HUES64 (cell line): ENCODE measurements around the gene BTK.
A peak's percentile ranks its signal among the peaks of the same experiment; 100 is the strongest.
"Not testable (repeated sequence)": the region's sequence is repeated elsewhere in the genome, so short reads cannot be mapped to it uniquely, and the experiment has no call there.

Experiments used
- H3K27ac ChIP-seq: 2 replicates; pipeline ENCODE4 v1.7.0; 2013; ENCODE audit warnings: low read depth, low read length, inconsistent platforms
- H3K27me3 ChIP-seq: 2 replicates; pipeline ENCODE4 v1.6.1; 2013; ENCODE audit warnings: mild to moderate bottlenecking, low read length; ENCODE audit not compliant: insufficient read depth
- H3K36me3 ChIP-seq: 2 replicates; pipeline ENCODE4 v1.6.1; 2013; ENCODE audit warnings: mild to moderate bottlenecking, low read length; ENCODE audit not compliant: insufficient read depth
- H3K4me1 ChIP-seq: 2 replicates; pipeline ENCODE4 v1.6.1; 2013; ENCODE audit warnings: mild to moderate bottlenecking, low read length, moderate library complexity; ENCODE audit not compliant: insufficient read depth
- H3K4me3 ChIP-seq: 2 replicates; pipeline ENCODE4 v1.5.1; 2013; ENCODE audit warnings: mild to moderate bottlenecking, low read length, moderate library complexity
- H3K9ac ChIP-seq: 2 replicates; pipeline ENCODE4 v1.6.1; 2013; ENCODE audit warnings: mild to moderate bottlenecking, low read depth, low read length
- H3K9me3 ChIP-seq: 2 replicates; pipeline ENCODE4 v1.6.1; 2013; ENCODE audit warnings: low read depth, low read length; ENCODE audit not compliant: insufficient read depth
- WGBS: fragments of 150-250, 120-280 bp; methylation state at CpG from one replicate; pipeline ENCODE4 v1.1.7; 2013; ENCODE audit warnings: missing lambda C conversion rate; 5-methylcytosine and 5-hydroxymethylcytosine counted together

BTK gene

DNA sequence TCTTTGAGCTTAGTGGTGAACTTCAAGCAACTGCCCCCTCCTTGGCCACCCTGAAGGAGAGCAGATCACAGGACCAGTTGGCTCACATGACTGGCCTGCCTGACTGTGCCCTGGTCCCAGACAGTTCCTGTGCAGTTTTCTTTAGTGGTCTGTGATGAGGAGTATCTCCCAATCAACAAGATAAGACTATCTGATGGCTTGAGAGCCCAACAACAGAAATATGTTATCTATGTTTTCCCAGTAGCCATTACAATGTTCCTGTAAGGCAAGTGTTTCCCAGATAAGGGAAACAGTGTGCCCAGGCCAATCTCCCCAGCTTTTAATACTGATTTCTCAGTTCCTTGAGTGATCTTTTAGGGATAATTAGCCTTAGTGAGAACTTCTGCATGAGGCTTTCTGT, 23.2 kb downstream of the BTK start:
- Histone ChIP-seq H3K9ac (no peak overlapping the region), H3K4me1 (no peaks in the 10 kb centered on the region), H3K27ac (no peak overlapping the region), H3K4me3 (no peak overlapping the region), H3K27me3 (no peaks in the 10 kb centered on the region), H3K36me3 (no peaks in the 10 kb centered on the region), H3K9me3 (no peaks in the 10 kb centered on the region)

GRCh38 chrX:101362116-101362515, 23.9 kb downstream of the BTK start:
- Histone ChIP-seq H3K9me3 (no peaks in the 10 kb centered on the region), H3K36me3 (no peaks in the 10 kb centered on the region), H3K4me1 (no peaks in the 10 kb centered on the region), H3K4me3 (no peak overlapping the region), H3K27ac (no peak overlapping the region), H3K9ac (no peak overlapping the region), H3K27me3 (no peaks in the 10 kb centered on the region)
- WGBS: 91% methylated on average over 3 of the region's 3 CpGs

GRCh38 chrX:101360390-101360789, 25.6 kb downstream of the BTK start:
- Histone ChIP-seq H3K9me3 (no peaks in the 10 kb centered on the region), H3K27me3 (no peaks in the 10 kb centered on the region), H3K27ac (no peak overlapping the region), H3K4me3 (no peak overlapping the region), H3K4me1 (no peaks in the 10 kb centered on the region), H3K36me3 (no peaks in the 10 kb centered on the region), H3K9ac (no peak overlapping the region)
- 89% methylated on average over 6 of the region's 7 CpGs for WGBS

- H3K4me1 ChIP-seq: no peaks in the 10 kb centered on the region
- no peak overlapping the region for H3K4me3 ChIP-seq
- H3K9ac ChIP-seq: no peak overlapping the region
- H3K9me3 ChIP-seq: no peaks in the 10 kb centered on the region
- no peaks in the 10 kb centered on the region for H3K27me3 ChIP-seq
- H3K27ac ChIP-seq: no peak overlapping the region
- 83% methylated on average over 1 of the region's 1 CpG for WGBS
- H3K36me3 ChIP-seq: no peaks in the 10 kb centered on the region
These were observed 26.0 kb downstream of the BTK start for GRCh38 chrX:101359966-101360365.

DNA sequence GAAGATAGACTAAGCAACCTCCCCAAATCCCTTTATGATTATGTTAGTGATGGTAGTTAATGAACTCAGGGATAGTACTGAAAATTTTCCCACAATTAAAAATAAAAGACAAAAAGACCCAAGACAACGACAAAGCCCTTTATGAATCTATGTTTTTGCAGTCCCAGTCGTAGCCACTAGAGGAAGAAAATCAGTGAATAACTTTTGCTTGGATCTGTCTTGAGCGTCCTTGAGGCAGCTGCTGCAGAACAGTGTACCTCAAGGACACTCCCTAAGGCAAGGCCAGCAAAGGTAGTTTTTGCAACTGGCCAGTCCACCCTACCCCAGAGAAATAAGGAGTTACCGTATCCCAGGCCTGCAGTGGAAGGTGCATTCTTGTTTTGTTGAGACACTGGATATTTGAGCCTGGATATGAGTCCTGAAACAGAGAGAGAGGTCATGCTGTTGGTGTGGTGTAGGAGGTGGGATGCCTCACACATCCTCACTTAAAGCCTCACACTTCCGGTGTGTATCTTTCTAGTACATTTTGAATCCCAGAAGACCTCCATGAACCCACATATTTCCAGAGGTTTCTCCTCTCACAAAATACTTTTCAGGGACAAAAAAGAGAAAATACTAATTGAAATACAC, 28.7 kb downstream of the BTK start:
- 39% methylated on average over 4 of the region's 5 CpGs for WGBS
- no peaks in the 10 kb centered on the region for H3K36me3 ChIP-seq

DNA sequence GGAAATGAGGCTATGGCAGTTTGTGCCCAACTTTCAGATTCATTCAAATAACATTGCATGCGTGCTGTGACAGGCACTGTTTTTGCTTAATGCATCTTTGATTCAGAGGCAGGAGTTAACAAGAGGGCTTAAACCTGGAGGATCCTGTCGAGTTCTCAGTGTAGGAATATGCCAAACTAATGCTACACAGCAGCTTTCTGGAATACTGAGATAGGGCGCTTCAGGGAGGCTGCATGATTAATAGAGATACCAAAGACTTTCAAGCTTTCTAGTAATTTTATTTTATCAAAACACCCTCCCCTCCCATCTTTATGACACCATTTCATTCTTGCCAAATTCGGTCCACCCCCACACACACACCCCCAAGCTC, 36.8 kb downstream of the BTK start:
- H3K27me3 ChIP-seq: no peaks in the 10 kb centered on the region
- H3K27ac ChIP-seq: peak overlapping the region; percentile 95; the same call in 1 of the 2 replicates
- H3K4me1 ChIP-seq: peaks cover 6% of the 10 kb centered on the region; the same call in 1 of the 2 replicates
- H3K9ac ChIP-seq: peak overlapping the region; percentile 97
- peaks cover 19% of the 10 kb centered on the region for H3K36me3 ChIP-seq
- no peaks in the 10 kb centered on the region for H3K9me3 ChIP-seq
- 38% methylated on average over 3 of the region's 4 CpGs for WGBS
- H3K4me3 ChIP-seq: peak overlapping the region; percentile 86

More for the DNA sequence above, 28.7 kb downstream of the BTK start:
- Histone ChIP-seq H3K4me3 (no peak overlapping the region), H3K9ac (no peak overlapping the region), H3K27me3 (no peaks in the 10 kb centered on the region), H3K9me3 (no peaks in the 10 kb centered on the region), H3K4me1 (no peaks in the 10 kb centered on the region), H3K27ac (no peak overlapping the region)

DNA sequence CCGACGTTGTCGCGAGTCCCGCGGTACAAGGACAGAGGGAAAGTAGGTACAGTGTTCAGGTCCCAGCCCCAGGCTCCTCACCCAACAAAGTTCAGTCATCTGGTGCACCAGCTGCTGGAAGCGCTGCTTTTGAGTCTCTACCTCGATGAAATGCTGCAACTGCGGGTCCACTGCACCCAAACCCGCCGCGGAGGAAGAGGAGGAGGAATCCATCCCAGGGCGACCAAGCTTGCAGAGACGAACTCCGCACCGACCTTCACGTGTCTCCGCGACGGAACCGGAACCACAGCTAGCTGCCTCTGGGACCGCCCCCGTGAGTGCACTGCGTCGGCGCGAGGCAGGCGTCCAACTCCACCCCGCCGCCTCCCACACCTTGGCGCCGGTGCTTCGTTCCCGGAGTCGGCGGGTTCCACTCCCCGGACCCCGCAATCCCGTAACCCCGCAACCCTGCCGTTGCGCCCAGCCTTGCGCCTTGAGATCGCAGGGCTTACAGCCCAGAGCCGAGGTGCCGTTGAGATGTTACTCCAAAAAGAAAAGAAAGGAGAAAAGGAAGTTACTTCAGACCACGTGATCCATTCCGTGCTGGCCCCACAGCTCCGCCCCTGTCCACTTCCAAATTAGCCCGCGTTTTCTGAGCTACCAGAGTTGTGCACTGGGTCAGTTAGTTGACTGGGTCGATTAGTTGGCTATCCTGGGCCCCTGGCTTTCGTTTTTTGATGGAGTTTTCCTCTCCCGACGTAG, 37.4 kb downstream of the BTK start, which contains the start of gene TIMM8A:
Gene TIMM8A (minus strand): TSS at position 291 of the 741 bp plus-strand sequence. CDS start 78 bp downstream, at position 213.
- WGBS: under 1% methylated on average over 52 of the region's 55 CpGs
- Histone ChIP-seq H3K9ac (peak within 1 kb of the TSS; percentile 97), H3K27me3 (no peaks in the 10 kb centered on the region), H3K9me3 (no peaks in the 10 kb centered on the region), H3K4me1 (peaks cover 6% of the 10 kb centered on the region; the same call in 1 of the 2 replicates), H3K27ac (peak within 1 kb of the TSS; percentile 95), H3K36me3 (peaks cover 19% of the 10 kb centered on the region), H3K4me3 (peak within 1 kb of the TSS; percentile 86)

DNA sequence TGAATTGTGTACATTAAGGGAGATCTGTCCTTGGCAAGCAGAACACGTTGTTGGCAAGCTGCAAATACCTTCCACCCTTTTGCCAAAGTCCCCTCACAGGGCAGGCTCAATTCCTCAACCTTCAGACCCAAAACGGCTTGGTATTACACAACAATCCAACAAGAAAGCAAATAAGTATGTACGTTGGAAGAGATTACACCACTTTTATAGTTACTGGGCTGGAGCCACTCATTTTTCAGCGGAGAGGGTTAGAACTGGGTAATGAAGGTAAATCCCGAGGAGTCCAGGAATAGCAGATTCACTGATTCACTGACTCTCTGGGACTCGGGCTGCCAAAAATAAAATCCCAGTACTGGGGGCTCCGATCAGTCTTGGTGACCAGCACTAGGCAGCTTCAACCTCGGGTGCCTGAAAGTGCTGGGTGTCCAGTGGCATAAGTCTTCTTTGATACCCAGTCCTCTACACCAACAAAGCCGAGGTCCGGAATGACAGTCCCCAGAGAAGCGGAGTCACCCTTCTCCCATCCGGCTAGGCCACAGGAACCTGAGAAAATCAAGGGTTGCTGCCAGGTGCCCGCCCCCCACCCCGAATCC, 38.0 kb downstream of the BTK start:
- Histone ChIP-seq H3K36me3 (peaks cover 19% of the 10 kb centered on the region), H3K4me1 (peaks cover 6% of the 10 kb centered on the region; the same call in 1 of the 2 replicates), H3K9ac (peak overlapping the region; percentile 97), H3K27ac (peak overlapping the region; percentile 95), H3K27me3 (no peaks in the 10 kb centered on the region), H3K4me3 (peak overlapping the region; percentile 86), H3K9me3 (no peaks in the 10 kb centered on the region)
- WGBS: 2% methylated on average over 11 of the region's 14 CpGs

GRCh38 chrX:101337776-101338271, 48.2 kb downstream of the BTK start:
- 89% methylated on average over 4 of the region's 4 CpGs for WGBS
- Histone ChIP-seq H3K9ac (no peak overlapping the region), H3K4me1 (no peaks in the 10 kb centered on the region), H3K4me3 (no peak overlapping the region), H3K36me3 (no peaks in the 10 kb centered on the region; the same call in 1 of the 2 replicates), H3K9me3 (no peaks in the 10 kb centered on the region), H3K27me3 (no peaks in the 10 kb centered on the region), H3K27ac (no peak overlapping the region)

GRCh38 chrX:101334310-101334709, 51.7 kb downstream of the BTK start:
- H3K4me3 ChIP-seq, H3K27ac ChIP-seq, H3K27me3 ChIP-seq, H3K4me1 ChIP-seq, H3K9ac ChIP-seq, H3K36me3 ChIP-seq, H3K9me3 ChIP-seq: not testable (repeated sequence)
- 96% methylated on average over 5 of the region's 7 CpGs for WGBS

DNA sequence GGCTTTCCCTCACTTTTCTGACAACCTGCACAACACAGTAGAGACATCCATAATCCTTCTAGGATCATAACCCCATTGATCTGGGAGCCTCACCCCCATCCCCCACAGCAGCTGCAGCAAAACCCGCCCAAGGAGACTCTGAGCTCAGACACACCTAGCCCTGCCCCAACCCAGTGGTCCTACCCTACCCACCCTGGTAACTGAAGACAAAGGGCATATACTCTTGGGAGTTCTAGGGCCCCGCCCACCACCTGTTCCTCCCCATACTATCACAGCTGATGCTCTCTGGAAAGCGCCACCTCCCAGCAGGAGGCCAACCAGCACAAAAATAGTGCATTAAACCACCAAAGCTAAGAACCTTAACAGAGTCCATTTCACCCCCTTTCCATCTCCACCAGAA, 59.4 kb downstream of the BTK start:
- H3K4me3 ChIP-seq, H3K36me3 ChIP-seq, H3K9ac ChIP-seq, H3K9me3 ChIP-seq, H3K27me3 ChIP-seq, H3K27ac ChIP-seq, H3K4me1 ChIP-seq: not testable (repeated sequence)
- 78% methylated on average over 3 of the region's 3 CpGs for WGBS
